Esophagus squamous epithelium (tissue), 4 donors: ENCODE measurements around the gene HEYL.

ENCODE experiments used
- CTCF ChIP-seq, 6 experiments: fragments of 450-650 bp in 4 of 6; fragments of 200-600 bp in 2 of 6; sonication (generic) in 2 of 6; IDR thresholded peaks; one replicate each; pipeline ENCODE4 v1.5.1; 2016 to 2019; ENCODE audit warnings: antibody characterized with exemption in 6 of 6, mild to moderate bottlenecking in 4 of 6, moderate library complexity in 4 of 6
- POLR2A ChIP-seq, 4 donors: fragments of 450-650 bp; IDR thresholded peaks; one replicate each; pipeline ENCODE4 v1.6.1; 2017; ENCODE audit warnings: antibody characterized with exemption in 4 of 4, mild to moderate bottlenecking in 4 of 4, moderate library complexity in 3 of 4

GRCh38 chr1:39652554-39652953 lies 13.1 kb upstream of the HEYL start:
- TF ChIP-seq POLR2A (IDR thresholded peaks at IDR 0.05): no peak
- no peak for TF ChIP-seq CTCF (IDR thresholded peaks at IDR 0.05)
